ENCODE measurements around the gene CALML5.

CALML5 gene

DNA sequence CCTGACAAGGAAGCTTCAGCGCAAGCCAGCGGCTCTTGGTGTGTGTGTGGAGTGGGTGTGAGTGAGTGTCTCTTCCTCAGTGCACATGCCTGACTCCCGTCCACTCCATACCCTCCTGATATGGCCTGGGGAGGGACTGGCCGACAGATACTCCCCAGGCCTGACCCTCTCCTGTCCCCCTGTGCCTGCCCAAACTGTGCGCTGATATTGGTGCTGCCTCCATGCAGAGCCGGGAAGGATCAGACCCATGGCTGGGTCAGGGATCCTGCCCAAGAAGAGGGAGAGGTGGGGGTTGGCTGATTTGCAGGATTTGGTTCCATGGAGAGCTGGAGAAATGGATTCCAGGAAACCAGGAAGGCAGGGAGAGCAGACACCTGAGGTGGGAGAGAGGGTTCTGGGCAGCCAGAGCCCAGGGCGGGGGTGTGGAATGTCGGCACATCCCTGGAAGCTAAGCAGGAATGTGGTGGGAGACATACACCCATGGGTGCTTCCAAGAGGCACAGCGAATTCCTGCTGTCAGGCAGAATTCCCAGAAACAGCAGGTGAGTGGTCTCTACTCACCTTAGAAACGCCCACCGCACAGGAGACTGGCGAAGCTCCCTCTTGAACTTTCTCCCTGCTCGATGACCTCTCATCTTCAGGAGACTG, 6.3 kb downstream of the CALML5 start:
- Histone ChIP-seq H3K27ac (ENCODE audit: low read length) (no peak overlapping the region), H3K9me3 (ENCODE audit: insufficient read depth, low read depth, low read length) (peaks cover 10% of the 10 kb centered on the region), H3K36me3 (ENCODE audit: insufficient read depth, low read depth, low read length) (no peaks in the 10 kb centered on the region), H3K9ac (ENCODE audit: low read depth, low read length) (no peak overlapping the region), H3K4me3 (ENCODE audit: low read length) (no peak overlapping the region), H3K4me1 (ENCODE audit: insufficient read depth, low read length) (no peaks in the 10 kb centered on the region), H3K27me3 (ENCODE audit: insufficient read depth, low read length) (no peaks in the 10 kb centered on the region)

GRCh38 chr10:5492322-5492855, 7.0 kb downstream of the CALML5 start:
- Histone ChIP-seq H3K9me3 (ENCODE audit: insufficient read depth, low read depth, low read length) (peaks cover 10% of the 10 kb centered on the region), H3K4me1 (ENCODE audit: insufficient read depth, low read length) (no peaks in the 10 kb centered on the region), H3K27me3 (ENCODE audit: insufficient read depth, low read length) (no peaks in the 10 kb centered on the region), H3K4me3 (ENCODE audit: low read length) (no peak overlapping the region), H3K9ac (ENCODE audit: low read depth, low read length) (no peak overlapping the region), H3K27ac (ENCODE audit: low read length) (no peak overlapping the region), H3K36me3 (ENCODE audit: insufficient read depth, low read depth, low read length) (no peaks in the 10 kb centered on the region)

DNA sequence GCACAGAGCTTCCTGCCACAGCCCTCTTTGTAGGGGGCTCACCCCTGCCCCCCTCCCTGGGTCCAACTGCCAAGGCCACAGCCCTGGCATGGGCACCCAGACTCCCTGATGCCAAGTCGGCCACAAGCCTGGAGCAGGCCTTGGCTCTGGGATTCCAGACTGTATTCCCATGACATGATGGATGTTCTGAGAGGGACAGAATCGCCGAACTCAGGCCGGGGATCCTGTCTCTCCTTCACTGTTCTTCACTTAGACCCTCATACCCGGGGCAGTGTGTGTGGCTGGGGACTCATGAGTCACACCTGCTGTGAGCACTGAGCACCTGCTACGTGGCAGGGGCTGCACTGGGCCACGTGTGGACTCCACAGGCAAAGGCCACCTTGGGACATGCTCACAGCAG, 7.9 kb downstream of the CALML5 start:
- Histone ChIP-seq H3K4me1 (ENCODE audit: insufficient read depth, low read length) (no peaks in the 10 kb centered on the region), H3K36me3 (ENCODE audit: insufficient read depth, low read depth, low read length) (no peaks in the 10 kb centered on the region), H3K4me3 (ENCODE audit: low read length) (no peak overlapping the region), H3K9me3 (ENCODE audit: insufficient read depth, low read depth, low read length) (peaks cover 10% of the 10 kb centered on the region), H3K9ac (ENCODE audit: low read depth, low read length) (no peak overlapping the region), H3K27ac (ENCODE audit: low read length) (no peak overlapping the region), H3K27me3 (ENCODE audit: insufficient read depth, low read length) (no peaks in the 10 kb centered on the region)

DNA sequence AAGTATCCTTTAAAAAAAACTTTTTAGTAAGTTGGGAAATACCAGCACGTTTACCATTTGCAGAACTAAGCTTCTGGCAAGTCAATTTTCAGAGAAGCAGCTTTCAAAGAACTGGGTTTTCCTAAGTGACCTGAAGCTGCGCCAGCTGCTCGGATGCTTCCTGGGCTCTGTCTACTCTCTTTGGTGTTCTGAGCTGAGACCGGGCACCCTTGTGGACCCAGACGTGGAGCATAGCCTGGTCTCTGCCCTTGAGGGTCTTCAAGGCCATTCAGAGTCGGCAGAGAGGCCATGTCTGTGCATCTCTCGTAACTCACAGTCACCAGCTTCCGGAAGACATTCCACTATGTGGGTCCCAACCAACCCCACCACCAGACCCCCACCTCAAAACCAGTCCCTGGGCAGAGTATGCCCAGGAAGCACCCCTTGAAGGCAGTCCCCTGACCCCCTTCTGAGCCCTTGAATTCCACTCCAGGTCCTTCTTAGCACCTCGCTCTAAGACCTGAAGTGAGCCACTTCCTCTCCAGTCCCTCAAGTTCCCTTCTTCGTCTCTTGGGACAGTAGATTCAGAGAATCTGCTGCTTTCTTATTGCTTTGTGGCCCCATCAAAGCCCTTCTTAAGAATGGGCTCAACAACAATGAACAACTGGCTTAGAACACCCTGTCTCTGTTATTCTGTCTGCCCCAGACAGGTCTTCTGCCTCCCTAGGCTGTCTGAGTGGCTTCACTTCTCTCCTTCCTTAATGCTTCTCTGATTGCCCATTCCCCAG, 8.5 kb downstream of the CALML5 start:
- no peak overlapping the region for H3K9ac ChIP-seq (ENCODE audit: low read depth, low read length)
- no peak overlapping the region for H3K27ac ChIP-seq (ENCODE audit: low read length)
- no peaks in the 10 kb centered on the region for H3K27me3 ChIP-seq (ENCODE audit: insufficient read depth, low read length)
- H3K4me3 ChIP-seq (ENCODE audit: low read length): no peak overlapping the region
- no peaks in the 10 kb centered on the region for H3K36me3 ChIP-seq (ENCODE audit: insufficient read depth, low read depth, low read length)
- H3K9me3 ChIP-seq (ENCODE audit: insufficient read depth, low read depth, low read length): peaks cover 10% of the 10 kb centered on the region
- H3K4me1 ChIP-seq (ENCODE audit: insufficient read depth, low read length): no peaks in the 10 kb centered on the region; the same call in 1 of the 2 replicates

DNA sequence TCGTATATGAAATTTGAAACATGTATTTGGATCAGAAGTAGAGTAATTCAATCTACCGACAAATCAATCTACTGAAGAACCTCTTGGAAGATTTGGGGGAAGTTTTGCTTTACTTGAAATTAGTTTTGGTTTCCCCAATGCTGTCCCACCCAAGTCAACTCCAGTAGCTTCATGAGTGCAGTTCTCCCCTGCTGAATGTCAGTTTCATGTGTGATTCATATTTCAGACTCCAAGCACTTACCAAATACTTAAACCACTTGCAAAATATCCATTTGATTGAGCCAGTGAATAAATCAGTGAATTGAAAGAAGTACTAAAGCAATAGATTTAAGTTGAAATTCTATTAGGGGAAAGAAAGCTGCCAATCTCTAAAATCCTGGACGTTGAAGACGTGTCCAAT, 9.3 kb downstream of the CALML5 start:
- Histone ChIP-seq H3K27me3 (ENCODE audit: insufficient read depth, low read length) (no peaks in the 10 kb centered on the region), H3K36me3 (ENCODE audit: insufficient read depth, low read depth, low read length) (no peaks in the 10 kb centered on the region), H3K4me3 (ENCODE audit: low read length) (no peak overlapping the region), H3K9me3 (ENCODE audit: insufficient read depth, low read depth, low read length) (peaks cover 10% of the 10 kb centered on the region), H3K9ac (ENCODE audit: low read depth, low read length) (no peak overlapping the region), H3K4me1 (ENCODE audit: insufficient read depth, low read length) (no peaks in the 10 kb centered on the region; the same call in 1 of the 2 replicates), H3K27ac (ENCODE audit: low read length) (no peak overlapping the region)

DNA sequence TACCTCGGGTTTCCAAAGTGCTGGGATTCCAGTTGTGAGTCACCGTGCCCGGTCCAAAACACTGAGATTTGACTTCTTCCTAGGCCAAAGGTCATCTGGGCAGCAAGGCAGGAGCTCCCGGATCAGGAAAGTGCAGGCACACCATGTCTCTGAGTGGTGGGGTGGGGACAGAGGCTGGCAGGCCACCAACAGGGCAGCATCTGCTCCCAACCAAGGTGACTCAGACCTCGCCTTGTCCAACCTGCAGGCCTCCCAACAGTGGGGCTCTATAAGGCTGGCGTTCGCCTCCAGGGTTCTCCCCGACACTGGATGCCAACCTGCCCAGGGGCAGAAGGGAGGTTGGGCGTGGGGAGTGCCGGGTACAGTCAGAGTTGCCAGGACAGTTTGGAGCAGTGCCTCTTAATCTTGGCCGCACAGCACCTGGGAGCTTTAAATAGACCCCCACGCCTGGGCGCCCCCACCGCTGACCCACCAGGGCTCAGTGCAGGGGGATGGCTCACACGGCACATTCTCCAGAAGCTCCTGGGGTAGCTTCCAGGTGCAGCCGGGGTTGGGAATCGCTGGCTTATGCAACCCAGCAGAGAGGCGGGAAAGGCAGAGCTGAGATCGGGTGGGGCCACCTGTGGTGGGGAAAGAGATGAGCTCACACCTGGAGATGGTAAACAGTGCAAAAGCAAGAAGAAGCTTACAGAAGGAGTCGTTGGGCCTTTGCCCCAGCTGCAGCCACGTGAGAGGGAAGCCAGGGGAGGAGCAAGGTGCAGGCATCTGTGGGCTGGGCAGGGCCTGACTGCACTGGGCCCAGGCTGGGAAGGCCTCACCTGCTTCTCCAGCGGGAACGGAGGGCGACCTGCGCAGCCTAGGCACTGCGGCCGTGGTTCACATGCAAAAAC, 10.9 kb downstream of the CALML5 start:
- H3K4me1 ChIP-seq (ENCODE audit: insufficient read depth, low read length): no peaks in the 10 kb centered on the region; the same call in 1 of the 2 replicates
- no peak overlapping the region for H3K4me3 ChIP-seq (ENCODE audit: low read length)
- H3K9ac ChIP-seq (ENCODE audit: low read depth, low read length): no peak overlapping the region
- H3K27ac ChIP-seq (ENCODE audit: low read length): no peak overlapping the region
- no peaks in the 10 kb centered on the region for H3K36me3 ChIP-seq (ENCODE audit: insufficient read depth, low read depth, low read length)
- peaks cover 10% of the 10 kb centered on the region for H3K9me3 ChIP-seq (ENCODE audit: insufficient read depth, low read depth, low read length)
- no peaks in the 10 kb centered on the region for H3K27me3 ChIP-seq (ENCODE audit: insufficient read depth, low read length)

GRCh38 chr10:5486853-5487235, 12.5 kb downstream of the CALML5 start:
- Histone ChIP-seq H3K4me1 (ENCODE audit: insufficient read depth, low read length) (no peaks in the 10 kb centered on the region; the same call in 1 of the 2 replicates), H3K9ac (ENCODE audit: low read depth, low read length) (no peak overlapping the region), H3K27ac (ENCODE audit: low read length) (no peak overlapping the region), H3K36me3 (ENCODE audit: insufficient read depth, low read depth, low read length) (no peaks in the 10 kb centered on the region), H3K27me3 (ENCODE audit: insufficient read depth, low read length) (no peaks in the 10 kb centered on the region), H3K4me3 (ENCODE audit: low read length) (no peak overlapping the region), H3K9me3 (ENCODE audit: insufficient read depth, low read depth, low read length) (peaks cover 2% of the 10 kb centered on the region)

GRCh38 chr10:5485948-5486852, 13.2 kb downstream of the CALML5 start:
- no peaks in the 10 kb centered on the region for H3K9me3 ChIP-seq (ENCODE audit: insufficient read depth, low read depth, low read length)
- no peak overlapping the region for H3K4me3 ChIP-seq (ENCODE audit: low read length)
- no peak overlapping the region for H3K27ac ChIP-seq (ENCODE audit: low read length)
- no peak overlapping the region for H3K9ac ChIP-seq (ENCODE audit: low read depth, low read length)
- no peaks in the 10 kb centered on the region; the same call in 1 of the 2 replicates for H3K4me1 ChIP-seq (ENCODE audit: insufficient read depth, low read length)
- H3K27me3 ChIP-seq (ENCODE audit: insufficient read depth, low read length): no peaks in the 10 kb centered on the region
- no peaks in the 10 kb centered on the region for H3K36me3 ChIP-seq (ENCODE audit: insufficient read depth, low read depth, low read length)

- no peaks in the 10 kb centered on the region for H3K27me3 ChIP-seq (ENCODE audit: insufficient read depth, low read length)
- H3K9ac ChIP-seq (ENCODE audit: low read depth, low read length): no peak overlapping the region
- H3K9me3 ChIP-seq (ENCODE audit: insufficient read depth, low read depth, low read length): no peaks in the 10 kb centered on the region
- no peak overlapping the region for H3K4me3 ChIP-seq (ENCODE audit: low read length)
- no peaks in the 10 kb centered on the region; the same call in 1 of the 2 replicates for H3K4me1 ChIP-seq (ENCODE audit: insufficient read depth, low read length)
- H3K27ac ChIP-seq (ENCODE audit: low read length): no peak overlapping the region
- no peaks in the 10 kb centered on the region for H3K36me3 ChIP-seq (ENCODE audit: insufficient read depth, low read depth, low read length)
These were observed 14.1 kb downstream of the CALML5 start for GRCh38 chr10:5485290-5485689.

DNA sequence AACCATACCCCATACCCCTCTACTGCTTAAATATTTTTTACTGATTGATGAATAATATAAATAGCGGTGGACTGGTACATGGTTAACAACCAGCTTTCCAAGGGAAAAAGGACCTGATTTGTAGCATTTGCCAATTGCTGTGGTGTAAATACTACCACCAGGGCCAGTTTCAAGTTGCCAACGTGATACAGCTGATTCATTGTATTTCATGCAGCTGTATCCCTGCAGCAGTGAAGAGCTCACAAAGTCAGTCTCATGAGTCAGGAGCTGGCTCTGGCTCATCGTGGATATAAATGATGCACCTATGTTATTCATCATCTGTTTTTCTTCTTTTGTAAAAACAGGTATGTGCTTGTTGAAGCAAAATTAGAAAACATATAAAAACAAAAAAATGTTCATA, 15.2 kb downstream of the CALML5 start:
- H3K9me3 ChIP-seq (ENCODE audit: insufficient read depth, low read depth, low read length): no peaks in the 10 kb centered on the region
- no peak overlapping the region for H3K27ac ChIP-seq (ENCODE audit: low read length)
- no peaks in the 10 kb centered on the region; the same call in 1 of the 2 replicates for H3K4me1 ChIP-seq (ENCODE audit: insufficient read depth, low read length)
- H3K4me3 ChIP-seq (ENCODE audit: low read length): no peak overlapping the region
- no peaks in the 10 kb centered on the region for H3K36me3 ChIP-seq (ENCODE audit: insufficient read depth, low read depth, low read length)
- H3K27me3 ChIP-seq (ENCODE audit: insufficient read depth, low read length): no peaks in the 10 kb centered on the region
- no peak overlapping the region for H3K9ac ChIP-seq (ENCODE audit: low read depth, low read length)

DNA sequence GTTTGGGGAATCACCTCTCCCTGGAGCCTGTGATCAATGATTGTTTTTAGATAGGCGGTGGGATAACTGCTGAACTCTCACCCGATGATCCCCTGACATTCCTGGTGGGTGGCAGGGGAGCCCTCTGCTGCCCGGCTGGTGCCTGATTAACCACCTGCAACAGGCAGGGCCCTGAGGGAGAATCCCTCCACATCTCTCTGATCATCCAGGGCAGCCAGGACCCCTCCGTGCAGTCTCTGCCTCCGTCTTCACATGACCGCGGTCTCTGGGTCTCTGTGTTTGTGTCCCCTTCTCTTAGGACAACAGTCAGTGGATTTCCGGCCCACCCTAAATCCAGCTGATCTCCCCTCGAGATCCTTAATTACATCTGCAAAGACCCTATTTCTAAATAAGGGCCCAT, 17.4 kb downstream of the CALML5 start:
- no peaks in the 10 kb centered on the region for H3K9me3 ChIP-seq (ENCODE audit: insufficient read depth, low read depth, low read length)
- no peaks in the 10 kb centered on the region for H3K36me3 ChIP-seq (ENCODE audit: insufficient read depth, low read depth, low read length)
- H3K27ac ChIP-seq (ENCODE audit: low read length): no peak overlapping the region
- H3K4me3 ChIP-seq (ENCODE audit: low read length): no peak overlapping the region
- no peaks in the 10 kb centered on the region for H3K27me3 ChIP-seq (ENCODE audit: insufficient read depth, low read length)
- peaks cover 8% of the 10 kb centered on the region; the same call in 1 of the 2 replicates for H3K4me1 ChIP-seq (ENCODE audit: insufficient read depth, low read length)
- H3K9ac ChIP-seq (ENCODE audit: low read depth, low read length): no peak overlapping the region
